Measurements from ENCODE around the gene CCDC171.

GRCh38 chr9:15856591-15856990 lies 303.7 kb downstream of the CCDC171 start:
- TF ChIP-seq, protein P1, sequence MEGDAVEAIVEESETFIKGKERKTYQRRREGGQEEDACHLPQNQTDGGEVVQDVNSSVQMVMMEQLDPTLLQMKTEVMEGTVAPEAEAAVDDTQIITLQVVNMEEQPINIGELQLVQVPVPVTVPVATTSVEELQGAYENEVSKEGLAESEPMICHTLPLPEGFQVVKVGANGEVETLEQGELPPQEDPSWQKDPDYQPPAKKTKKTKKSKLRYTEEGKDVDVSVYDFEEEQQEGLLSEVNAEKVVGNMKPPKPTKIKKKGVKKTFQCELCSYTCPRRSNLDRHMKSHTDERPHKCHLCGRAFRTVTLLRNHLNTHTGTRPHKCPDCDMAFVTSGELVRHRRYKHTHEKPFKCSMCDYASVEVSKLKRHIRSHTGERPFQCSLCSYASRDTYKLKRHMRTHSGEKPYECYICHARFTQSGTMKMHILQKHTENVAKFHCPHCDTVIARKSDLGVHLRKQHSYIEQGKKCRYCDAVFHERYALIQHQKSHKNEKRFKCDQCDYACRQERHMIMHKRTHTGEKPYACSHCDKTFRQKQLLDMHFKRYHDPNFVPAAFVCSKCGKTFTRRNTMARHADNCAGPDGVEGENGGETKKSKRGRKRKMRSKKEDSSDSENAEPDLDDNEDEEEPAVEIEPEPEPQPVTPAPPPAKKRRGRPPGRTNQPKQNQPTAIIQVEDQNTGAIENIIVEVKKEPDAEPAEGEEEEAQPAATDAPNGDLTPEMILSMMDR (IDR thresholded peaks at IDR 0.05; ENCODE audit: insufficient read depth, low read length), result no peak
- TF ChIP-seq POLR2AphosphoS5 (IDR thresholded peaks at IDR 0.05; ENCODE audit: low read depth) (no peak), SPI1 (IDR thresholded peaks at IDR 0.05; ENCODE audit: borderline replicate concordance, low read depth) (no peak)

All from HL-60 (cell line).